ENCODE measurements around the gene CASP4.

- TF ChIP-seq POLR2A (IDR thresholded peaks at IDR 0.05; ENCODE audit: low read depth, low read length), result no peak
- TF ChIP-seq POLR2AphosphoS5 (IDR thresholded peaks at IDR 0.05; ENCODE audit: low read depth, low read length), result no peak
These were observed 21.5 kb downstream of the CASP4 start for GRCh38 chr11:104946907-104947306.

Measured in GM12892 (cell line).